Ishikawa (cell line): ENCODE measurements around the gene MALT1.

Experiments
- FOXM1 ChIP-seq: IDR thresholded peaks from 2 replicates; pipeline ENCODE4 v1.6.1; 2012; ENCODE audit warnings: low read depth, borderline replicate concordance
- NFIC ChIP-seq: IDR thresholded peaks from 2 replicates; pipeline ENCODE4 v1.6.1; 2012
- RAD21 ChIP-seq: IDR thresholded peaks from 2 replicates; pipeline ENCODE4 v1.6.1; 2012; ENCODE audit warnings: low read depth

DNA sequence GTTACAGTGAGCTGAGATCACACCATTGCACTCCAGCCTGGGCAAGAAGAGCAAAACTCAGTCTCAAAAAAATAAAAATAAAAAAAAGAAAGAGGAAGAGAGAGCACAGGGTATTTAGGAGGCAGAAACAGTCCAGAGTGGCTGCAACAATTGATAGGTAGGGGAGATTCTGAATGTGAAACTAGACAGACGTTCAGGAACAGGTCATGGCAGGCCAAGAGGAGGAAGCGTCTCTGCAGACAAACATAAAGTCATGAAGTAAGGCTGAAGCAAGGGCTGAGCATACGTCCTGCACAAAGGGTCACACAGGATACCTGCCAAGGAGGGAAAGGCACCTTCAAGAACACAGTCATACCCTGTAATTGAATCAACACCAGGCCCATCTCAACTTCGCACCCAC is 129.3 kb downstream of the MALT1 start:
- TF ChIP-seq RAD21 (no peak), FOXM1 (no peak), NFIC (no peak)
